ENCODE measurements around the gene RGS3. TPM values are rescaled to one million over a fixed set of nuclear protein-coding genes. Genes with fewer than 3 reads are reported as not detected.

The RGS3 gene
- total RNA-seq, 2 experiments from 2014 or later: 22.8 to 32.9 TPM

DNA sequence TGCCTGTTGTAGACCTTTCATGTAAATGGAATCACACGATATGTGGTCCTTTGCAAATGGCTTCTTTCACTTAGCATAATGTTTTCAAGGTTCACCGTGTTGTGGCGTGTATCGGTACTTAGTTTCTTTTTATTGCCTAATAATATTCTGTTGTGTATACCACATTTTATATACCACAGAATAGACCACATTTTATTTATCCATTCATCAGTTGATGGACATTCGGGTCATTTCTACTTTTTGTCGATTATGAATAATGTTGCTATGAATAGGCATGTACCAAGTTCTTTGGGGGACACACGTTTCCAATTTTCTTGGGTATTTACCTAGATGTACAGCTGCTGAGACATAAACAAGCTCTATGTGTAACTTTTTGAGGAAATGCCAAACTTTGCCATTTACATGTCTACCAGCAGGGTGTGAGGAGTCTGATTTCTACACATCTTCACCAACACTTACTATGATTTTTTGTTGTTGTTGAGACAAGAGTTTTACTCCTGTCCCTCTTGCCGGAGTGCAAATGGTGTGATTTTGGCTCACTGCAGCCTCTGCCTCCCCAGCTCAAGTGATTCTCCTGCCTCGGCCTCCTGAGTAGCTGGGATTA, 144.7 kb downstream of the RGS3 start:
- H3K9me2 ChIP-seq (ENCODE audit: insufficient read depth, low read length): no peaks in the 10 kb centered on the region
- H3K4me2 ChIP-seq (ENCODE audit: low read length): no peak overlapping the region
- ChIA-PET CTCF (ENCODE audit: unreplicated experiment) (no interaction called here), POLR2A (no interaction called here)
- no peaks in the 10 kb centered on the region for H3K79me2 ChIP-seq (ENCODE audit: insufficient read depth, low read depth, low read length)
- TF ChIP-seq EZH2phosphoT487 (IDR thresholded peaks at IDR 0.05; ENCODE audit: borderline replicate concordance, low read depth, low read length): no peak
- TF ChIP-seq, protein P1, sequence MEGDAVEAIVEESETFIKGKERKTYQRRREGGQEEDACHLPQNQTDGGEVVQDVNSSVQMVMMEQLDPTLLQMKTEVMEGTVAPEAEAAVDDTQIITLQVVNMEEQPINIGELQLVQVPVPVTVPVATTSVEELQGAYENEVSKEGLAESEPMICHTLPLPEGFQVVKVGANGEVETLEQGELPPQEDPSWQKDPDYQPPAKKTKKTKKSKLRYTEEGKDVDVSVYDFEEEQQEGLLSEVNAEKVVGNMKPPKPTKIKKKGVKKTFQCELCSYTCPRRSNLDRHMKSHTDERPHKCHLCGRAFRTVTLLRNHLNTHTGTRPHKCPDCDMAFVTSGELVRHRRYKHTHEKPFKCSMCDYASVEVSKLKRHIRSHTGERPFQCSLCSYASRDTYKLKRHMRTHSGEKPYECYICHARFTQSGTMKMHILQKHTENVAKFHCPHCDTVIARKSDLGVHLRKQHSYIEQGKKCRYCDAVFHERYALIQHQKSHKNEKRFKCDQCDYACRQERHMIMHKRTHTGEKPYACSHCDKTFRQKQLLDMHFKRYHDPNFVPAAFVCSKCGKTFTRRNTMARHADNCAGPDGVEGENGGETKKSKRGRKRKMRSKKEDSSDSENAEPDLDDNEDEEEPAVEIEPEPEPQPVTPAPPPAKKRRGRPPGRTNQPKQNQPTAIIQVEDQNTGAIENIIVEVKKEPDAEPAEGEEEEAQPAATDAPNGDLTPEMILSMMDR (conservative IDR thresholded peaks at IDR 0.05; ENCODE audit: low read length): no peak
- no peak overlapping the region for H3K4me3 ChIP-seq (ENCODE audit: low read depth, low read length, poor library complexity, severe bottlenecking)
- H3K36me3 ChIP-seq (ENCODE audit: insufficient read depth, low read length): no peaks in the 10 kb centered on the region
- no peak for DNase-seq (ENCODE audit: low spot score)
- intact Hi-C loops (cut with micrococcal nuclease; ENCODE audit: unreplicated experiment): no loop called here
- no peak overlapping the region for H3K27ac ChIP-seq (ENCODE audit: low read depth, low read length, poor library complexity, severe bottlenecking)
- no peaks in the 10 kb centered on the region for H4K20me1 ChIP-seq (ENCODE audit: insufficient read depth, low read length)
- peaks cover 5% of the 10 kb centered on the region for H3K4me1 ChIP-seq (ENCODE audit: insufficient read depth, low read length, poor library complexity, severe bottlenecking)
- H3K9me3 ChIP-seq (ENCODE audit: low read length): no peaks in the 10 kb centered on the region
- BruUV-seq (replicated peaks): no TSS peak
- H2AFZ ChIP-seq (ENCODE audit: low read length): no peak overlapping the region

DNA sequence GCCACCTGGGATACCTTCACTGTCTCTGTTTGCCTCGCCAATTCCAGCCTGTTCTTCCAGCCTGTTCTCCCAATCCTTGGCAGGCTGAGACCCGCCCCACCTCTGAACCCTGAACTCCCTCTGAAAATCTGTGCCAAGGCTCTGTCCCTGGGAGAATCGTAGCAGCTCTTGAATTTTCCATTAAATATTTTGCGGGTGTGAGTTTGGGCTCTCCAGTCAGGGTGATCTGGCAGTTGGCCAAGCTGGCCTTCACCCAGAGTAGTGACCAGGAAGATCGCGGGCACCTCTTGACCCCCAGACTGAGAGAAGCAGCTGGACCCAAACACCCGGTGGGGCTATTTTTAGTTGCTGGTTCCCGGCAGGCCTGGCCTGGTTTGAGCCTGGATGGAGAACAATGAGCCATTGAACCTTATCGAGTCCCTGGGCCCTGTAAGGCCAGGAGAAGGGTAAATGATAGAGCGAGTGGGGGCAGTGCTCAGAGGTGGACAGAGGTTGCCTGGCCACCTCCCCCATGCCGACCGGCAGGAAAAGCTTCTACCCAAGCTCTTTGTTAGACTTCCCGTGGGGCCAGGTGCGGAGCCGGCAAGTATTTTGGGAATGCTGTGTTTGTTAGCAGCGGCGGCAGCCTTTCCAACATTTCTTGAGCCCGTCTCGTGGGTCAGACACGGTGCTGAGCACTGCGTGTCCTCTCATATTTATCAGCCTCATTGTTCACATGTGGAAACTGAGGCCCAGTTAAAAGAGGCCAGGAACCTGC, 146.2 kb downstream of the RGS3 start:
- TF ChIP-seq, protein P1 (conservative IDR thresholded peaks at IDR 0.05; ENCODE audit: low read length): no peak
- no peak for TF ChIP-seq EZH2phosphoT487 (IDR thresholded peaks at IDR 0.05; ENCODE audit: borderline replicate concordance, low read depth, low read length)
- Histone ChIP-seq H4K20me1 (ENCODE audit: insufficient read depth, low read length) (no peaks in the 10 kb centered on the region), H3K27ac (ENCODE audit: low read depth, low read length, poor library complexity, severe bottlenecking) (no peak overlapping the region), H3K4me2 (ENCODE audit: low read length) (no peak overlapping the region), H2AFZ (ENCODE audit: low read length) (no peak overlapping the region), H3K79me2 (ENCODE audit: insufficient read depth, low read depth, low read length) (no peaks in the 10 kb centered on the region), H3K4me3 (ENCODE audit: low read depth, low read length, poor library complexity, severe bottlenecking) (no peak overlapping the region), H3K9me2 (ENCODE audit: insufficient read depth, low read length) (no peaks in the 10 kb centered on the region), H3K9me3 (ENCODE audit: low read length) (no peaks in the 10 kb centered on the region), H3K36me3 (ENCODE audit: insufficient read depth, low read length) (no peaks in the 10 kb centered on the region), H3K4me1 (ENCODE audit: insufficient read depth, low read length, poor library complexity, severe bottlenecking) (no peaks in the 10 kb centered on the region)
- POLR2A ChIA-PET: interaction anchor here (0.8 kb wide), 1 partner anchor 23 kb away, joined by 3 read pairs; no protein-coding TSS in a partner anchor
- DNase-seq (ENCODE audit: low spot score): no peak
- no TSS peak for BruUV-seq (replicated peaks)
- intact Hi-C loops (cut with micrococcal nuclease; ENCODE audit: unreplicated experiment): no loop called here
- CTCF ChIA-PET (ENCODE audit: unreplicated experiment): no interaction called here
